HEK293T (cell line): ENCODE measurements around the gene TRMT1L.

ENCODE experiments used
- CTBP1 ChIP-seq: fragments of 450-650 bp; IDR thresholded peaks from 2 replicates; pipeline ENCODE4 v1.6.1; 2016; ENCODE audit warnings: borderline replicate concordance
- FOXM1 ChIP-seq: fragments of 450-650 bp; IDR thresholded peaks from 2 replicates; pipeline ENCODE4 v1.6.1; 2017; ENCODE audit warnings: mild to moderate bottlenecking, borderline replicate concordance
- SUZ12 ChIP-seq: fragments of 450-650 bp; IDR thresholded peaks from 2 replicates; pipeline ENCODE4 v1.6.1; 2016; ENCODE audit warnings: mild to moderate bottlenecking
- TARDBP ChIP-seq: fragments of 450-650 bp; IDR thresholded peaks from 2 replicates; pipeline ENCODE4 v1.6.1; 2016
- ZNF384 ChIP-seq: fragments of 450-650 bp; IDR thresholded peaks from 2 replicates; pipeline ENCODE4 v1.6.1; 2016
- TF ChIP-seq, protein P1 (sequence below): fragments of 450-650 bp; IDR thresholded peaks from 2 replicates; pipeline ENCODE4 v1.6.1; 2016

DNA sequence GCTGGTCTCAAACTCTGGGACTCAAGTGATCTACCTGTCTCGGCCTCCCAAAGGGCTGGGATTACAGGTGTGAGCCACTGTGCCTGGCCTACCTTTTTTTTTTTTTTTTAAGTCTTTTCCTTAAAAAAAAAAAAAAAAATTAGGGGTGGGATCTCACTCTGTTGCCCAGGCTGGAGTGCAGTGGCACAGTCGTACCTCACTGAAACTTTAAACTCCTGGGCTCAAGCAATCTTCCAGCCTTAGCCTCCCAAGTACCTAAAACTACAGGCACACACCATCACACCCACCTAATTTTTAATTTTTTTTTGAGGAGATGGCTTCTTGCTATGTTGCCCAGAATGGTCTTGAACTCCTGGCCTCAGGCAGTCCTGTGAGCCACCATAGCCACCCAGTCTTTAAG, 72.9 kb downstream of the TRMT1L start:
- TF ChIP-seq ZNF384 = no peak
- TF ChIP-seq CTBP1 = no peak
- TF ChIP-seq SUZ12 = no peak
- TF ChIP-seq FOXM1 = no peak
- TF ChIP-seq, protein P1, sequence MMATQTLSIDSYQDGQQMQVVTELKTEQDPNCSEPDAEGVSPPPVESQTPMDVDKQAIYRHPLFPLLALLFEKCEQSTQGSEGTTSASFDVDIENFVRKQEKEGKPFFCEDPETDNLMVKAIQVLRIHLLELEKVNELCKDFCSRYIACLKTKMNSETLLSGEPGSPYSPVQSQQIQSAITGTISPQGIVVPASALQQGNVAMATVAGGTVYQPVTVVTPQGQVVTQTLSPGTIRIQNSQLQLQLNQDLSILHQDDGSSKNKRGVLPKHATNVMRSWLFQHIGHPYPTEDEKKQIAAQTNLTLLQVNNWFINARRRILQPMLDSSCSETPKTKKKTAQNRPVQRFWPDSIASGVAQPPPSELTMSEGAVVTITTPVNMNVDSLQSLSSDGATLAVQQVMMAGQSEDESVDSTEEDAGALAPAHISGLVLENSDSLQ = no peak
- no peak for TF ChIP-seq TARDBP
